SU-DHL-6 (cell line): ENCODE results near the gene FOSL2.

Experiments
- EZH2phosphoT487 ChIP-seq: fragments of 200-600 bp; sonication (generic), shearing (Covaris generic); conservative IDR thresholded peaks from 2 replicates; pipeline ENCODE4 v1.6.1; 2018; ENCODE audit warnings: mild to moderate bottlenecking, antibody characterized with exemption, low read length, moderate library complexity, mixed read lengths
- TF ChIP-seq, protein P1 (sequence below): fragments of 200-600 bp; sonication (generic); IDR thresholded peaks from one replicate; pipeline ENCODE4 v1.5.1; 2017; ENCODE audit warnings: antibody characterized with exemption, mild to moderate bottlenecking, low read length, moderate library complexity; ENCODE audit not compliant: insufficient read depth, poor library complexity, severe bottlenecking

DNA sequence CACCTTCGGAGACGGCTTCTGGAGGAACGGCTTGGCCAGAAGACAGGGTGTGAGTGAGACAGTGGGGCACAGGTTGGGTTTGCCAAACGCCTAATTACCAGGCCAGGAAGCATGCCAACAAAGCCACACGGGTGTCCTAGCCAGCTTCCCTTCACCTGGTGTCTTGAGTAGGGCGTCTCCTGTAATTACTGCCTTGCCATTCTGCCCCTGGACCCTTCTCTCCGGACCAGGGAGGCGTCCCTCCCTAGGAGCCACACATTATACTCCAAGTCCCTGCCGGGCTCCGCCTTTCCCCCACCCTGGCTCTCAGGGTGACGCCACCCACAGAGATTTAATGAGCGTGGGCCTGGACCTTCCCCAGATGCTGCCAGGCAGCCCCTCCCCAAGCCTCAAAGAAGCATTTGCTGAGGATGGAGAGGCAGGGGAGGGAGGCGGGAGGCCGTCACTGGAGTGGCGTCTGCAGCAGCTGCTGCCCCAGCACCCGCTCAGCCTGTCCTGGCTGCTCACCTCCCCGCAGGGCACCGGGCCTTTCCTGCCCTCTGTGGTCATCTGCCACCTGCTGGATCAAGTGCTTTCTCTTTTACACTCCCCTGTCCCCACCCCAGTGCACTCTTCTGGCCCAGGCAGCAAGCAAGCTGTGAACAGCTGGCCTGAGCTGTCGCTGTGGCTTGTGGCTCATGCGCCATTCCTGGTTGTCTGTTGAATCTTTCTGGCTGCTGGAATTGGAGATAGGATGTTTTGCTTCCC is 20.7 kb downstream of the FOSL2 start:
- TF ChIP-seq, protein P1, sequence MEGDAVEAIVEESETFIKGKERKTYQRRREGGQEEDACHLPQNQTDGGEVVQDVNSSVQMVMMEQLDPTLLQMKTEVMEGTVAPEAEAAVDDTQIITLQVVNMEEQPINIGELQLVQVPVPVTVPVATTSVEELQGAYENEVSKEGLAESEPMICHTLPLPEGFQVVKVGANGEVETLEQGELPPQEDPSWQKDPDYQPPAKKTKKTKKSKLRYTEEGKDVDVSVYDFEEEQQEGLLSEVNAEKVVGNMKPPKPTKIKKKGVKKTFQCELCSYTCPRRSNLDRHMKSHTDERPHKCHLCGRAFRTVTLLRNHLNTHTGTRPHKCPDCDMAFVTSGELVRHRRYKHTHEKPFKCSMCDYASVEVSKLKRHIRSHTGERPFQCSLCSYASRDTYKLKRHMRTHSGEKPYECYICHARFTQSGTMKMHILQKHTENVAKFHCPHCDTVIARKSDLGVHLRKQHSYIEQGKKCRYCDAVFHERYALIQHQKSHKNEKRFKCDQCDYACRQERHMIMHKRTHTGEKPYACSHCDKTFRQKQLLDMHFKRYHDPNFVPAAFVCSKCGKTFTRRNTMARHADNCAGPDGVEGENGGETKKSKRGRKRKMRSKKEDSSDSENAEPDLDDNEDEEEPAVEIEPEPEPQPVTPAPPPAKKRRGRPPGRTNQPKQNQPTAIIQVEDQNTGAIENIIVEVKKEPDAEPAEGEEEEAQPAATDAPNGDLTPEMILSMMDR = no peak
- TF ChIP-seq EZH2phosphoT487 = no peak
